Stimulated activated CD8-positive, alpha-beta memory T cell treated with anti-CD3 and anti-CD28 coated beads, Interleukin-12 subunit alpha, Interleukin-12 subunit beta, amount 100 ng/mL, for 1 hour (primary cell): Measurements from ENCODE around the gene KCTD16.

ENCODE experiments used
- DNase-seq: peaks from one replicate; pipeline ENCODE4 v3.0.0-alpha.2; 2020; ENCODE audit warnings: low read depth

KCTD16 gene

GRCh38 chr5:144170276-144171024 is at the start of gene KCTD16, which contains the start of gene YIPF5:
KCTD16 (plus strand) TSS chr5:144170873.
YIPF5 (minus strand) TSS chr5:144170659; CDS start chr5:144169955, 704 bp downstream.
- DNase-seq: peak; percentile 95

GRCh38 chr5:144121577-144121976 is 49.1 kb upstream of the KCTD16 start:
- DNase-seq: no peak

GRCh38 chr5:144122081-144122480 is 48.6 kb upstream of the KCTD16 start:
- no peak for DNase-seq

GRCh38 chr5:144122641-144123040 is 48.0 kb upstream of the KCTD16 start:
- DNase-seq: no peak

GRCh38 chr5:144125163-144125726 is 45.4 kb upstream of the KCTD16 start:
- DNase-seq: no peak

- DNase-seq: no peak
Measured at GRCh38 chr5:144126707-144127106, 44.0 kb upstream of the KCTD16 start.

- no peak for DNase-seq
Measured at GRCh38 chr5:144128844-144129243, 41.8 kb upstream of the KCTD16 start.

- no peak for DNase-seq
Measured at GRCh38 chr5:144130306-144130705, 40.4 kb upstream of the KCTD16 start.

- no peak for DNase-seq
Measured at GRCh38 chr5:144131261-144131660, 39.4 kb upstream of the KCTD16 start.

- no peak for DNase-seq
Measured at GRCh38 chr5:144133050-144133633, 37.5 kb upstream of the KCTD16 start.

GRCh38 chr5:144134194-144134826 is 36.4 kb upstream of the KCTD16 start:
- no peak for DNase-seq

GRCh38 chr5:144135113-144135762 is 35.4 kb upstream of the KCTD16 start:
- no peak for DNase-seq

- no peak for DNase-seq
Measured at GRCh38 chr5:144139586-144139985, 31.1 kb upstream of the KCTD16 start.

- DNase-seq: no peak
Measured at GRCh38 chr5:144141585-144141984, 29.1 kb upstream of the KCTD16 start.

- no peak for DNase-seq
Measured at GRCh38 chr5:144142139-144142823, 28.4 kb upstream of the KCTD16 start.

- no peak for DNase-seq
Measured at GRCh38 chr5:144142824-144143162, 27.9 kb upstream of the KCTD16 start.

- DNase-seq: no peak
Measured at GRCh38 chr5:144143625-144144024, 27.0 kb upstream of the KCTD16 start.

- no peak for DNase-seq
Measured at GRCh38 chr5:144144956-144145751, 25.5 kb upstream of the KCTD16 start.

- DNase-seq: no peak
Measured at GRCh38 chr5:144151026-144151425, 19.6 kb upstream of the KCTD16 start.

GRCh38 chr5:144156767-144157171 is 13.9 kb upstream of the KCTD16 start:
- no peak for DNase-seq

- DNase-seq: no peak
Measured at GRCh38 chr5:144162686-144163085, 8.0 kb upstream of the KCTD16 start.
